NB4 (cell line): ENCODE results near the gene TNFRSF14.

Experiments
- POLR2A ChIP-seq: IDR thresholded peaks from 2 replicates; pipeline ENCODE4 v1.6.1; 2011; ENCODE audit warnings: mild to moderate bottlenecking; ENCODE audit not compliant: insufficient read length; ENCODE audit errors: extremely low read depth
- TF ChIP-seq, protein P1 (sequence below): IDR thresholded peaks from 2 replicates; pipeline ENCODE4 v1.6.1; 2011; ENCODE audit warnings: low read depth, low read length

DNA sequence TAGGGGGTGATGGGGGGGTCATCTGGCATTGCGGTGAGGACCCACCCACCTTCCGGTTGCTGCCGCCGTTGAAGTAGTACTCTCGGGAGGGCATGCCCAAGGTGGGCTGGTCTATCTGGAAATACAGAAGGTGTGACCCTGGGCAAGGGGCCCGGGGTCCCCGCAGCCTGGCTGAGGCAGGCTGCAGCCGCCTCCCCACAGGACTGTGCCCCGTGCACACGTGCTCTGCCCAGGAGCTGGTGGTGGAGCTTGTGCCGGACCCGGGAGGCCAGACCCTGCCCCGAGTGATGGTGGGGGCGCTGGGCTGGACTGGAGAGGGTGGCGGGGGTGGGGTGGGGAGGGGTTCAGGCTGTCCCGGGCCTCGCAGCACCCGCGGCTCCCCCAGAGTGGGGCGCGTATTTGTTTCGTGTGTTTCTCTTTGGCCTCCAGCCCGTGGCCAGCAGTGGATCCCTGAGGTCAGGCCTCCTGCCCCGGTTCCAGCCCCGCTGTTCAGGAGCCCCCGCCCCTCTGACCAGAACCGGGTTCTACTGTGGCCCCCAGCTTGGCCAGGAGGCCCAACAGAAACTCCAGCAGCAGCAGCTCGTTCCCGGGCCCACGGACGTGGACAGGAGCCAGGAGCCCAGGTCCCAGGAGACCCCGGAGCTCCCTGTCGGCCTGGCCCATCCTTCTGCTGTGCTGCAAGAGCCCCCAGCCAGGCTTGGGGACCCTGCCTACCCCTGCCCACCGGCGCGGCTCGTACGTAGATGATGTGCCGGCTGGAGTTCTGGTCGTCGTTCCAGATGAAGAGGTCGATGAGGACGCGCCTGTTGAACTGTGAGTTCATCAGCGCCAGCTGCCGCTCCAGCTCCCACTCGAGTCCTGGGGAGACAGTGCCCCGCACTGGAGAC, 49.6 kb downstream of the TNFRSF14 start:
- no peak for TF ChIP-seq POLR2A
- TF ChIP-seq, protein P1, sequence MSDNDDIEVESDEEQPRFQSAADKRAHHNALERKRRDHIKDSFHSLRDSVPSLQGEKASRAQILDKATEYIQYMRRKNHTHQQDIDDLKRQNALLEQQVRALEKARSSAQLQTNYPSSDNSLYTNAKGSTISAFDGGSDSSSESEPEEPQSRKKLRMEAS, result no peak
